IPS-18c (cell line): ENCODE data around the gene RTN3.
"Not testable (repeated sequence)": the region's sequence is repeated elsewhere in the genome, so short reads cannot be mapped to it uniquely, and the experiment has no call there.

Experiments
- H3K4me3 ChIP-seq: 2 replicates; pipeline ENCODE4 v1.7.0; 2013; ENCODE audit warnings: low read depth, mild to moderate bottlenecking, low read length, moderate library complexity; ENCODE audit not compliant: insufficient read depth
- H3K9me3 ChIP-seq: one replicate; pipeline ENCODE4 v1.6.1; 2013; ENCODE audit warnings: mild to moderate bottlenecking, low read length, moderate library complexity; ENCODE audit not compliant: control insufficient read depth, insufficient read depth

The RTN3 gene

DNA sequence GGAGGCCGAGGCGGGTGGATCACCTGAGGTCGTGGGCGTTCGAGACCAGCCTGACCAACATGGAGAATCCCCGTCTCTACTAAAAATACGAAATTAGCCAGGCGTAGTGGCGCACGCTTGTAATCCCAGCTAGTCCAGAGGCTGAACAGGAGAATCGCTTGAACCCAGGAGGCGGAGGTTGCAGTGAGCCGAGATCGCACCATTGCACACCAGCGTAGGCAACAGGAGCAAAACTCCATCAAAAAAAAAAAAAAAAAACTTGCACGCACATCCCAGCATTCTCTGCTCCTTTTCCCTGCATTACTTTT is 9.2 kb upstream of the RTN3 start:
- Histone ChIP-seq H3K9me3 (peaks cover 5% of the 10 kb centered on the region), H3K4me3 (no peak overlapping the region)

DNA sequence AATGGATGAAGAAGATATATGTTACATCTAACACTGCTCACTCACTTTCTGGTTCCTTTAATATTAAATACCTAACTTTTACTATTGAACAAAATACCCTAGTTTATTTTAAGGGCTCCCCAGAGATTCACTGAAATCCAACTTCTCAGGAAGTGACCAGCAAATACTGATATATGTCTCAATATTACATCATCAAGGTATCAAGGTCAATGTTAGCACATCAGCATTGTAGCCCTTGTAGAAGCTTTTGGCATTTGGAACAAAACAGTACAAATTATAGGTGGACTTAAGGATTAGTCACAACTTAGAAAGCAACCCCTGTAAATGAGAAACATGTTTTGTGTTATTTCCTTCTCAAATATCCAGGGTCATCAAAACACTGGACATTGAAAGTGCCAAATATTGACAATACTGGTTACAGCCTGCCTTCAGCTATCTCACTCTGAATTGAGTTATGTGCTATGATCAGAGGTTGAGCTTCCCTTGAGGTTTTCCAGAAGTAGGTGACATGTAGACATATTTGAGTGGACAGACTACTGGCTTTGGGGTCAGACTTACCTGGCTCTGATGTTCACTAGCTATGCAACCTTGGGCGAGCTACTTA is 8.3 kb upstream of the RTN3 start:
- Histone ChIP-seq H3K9me3 (peaks cover 5% of the 10 kb centered on the region), H3K4me3 (no peak overlapping the region)

DNA sequence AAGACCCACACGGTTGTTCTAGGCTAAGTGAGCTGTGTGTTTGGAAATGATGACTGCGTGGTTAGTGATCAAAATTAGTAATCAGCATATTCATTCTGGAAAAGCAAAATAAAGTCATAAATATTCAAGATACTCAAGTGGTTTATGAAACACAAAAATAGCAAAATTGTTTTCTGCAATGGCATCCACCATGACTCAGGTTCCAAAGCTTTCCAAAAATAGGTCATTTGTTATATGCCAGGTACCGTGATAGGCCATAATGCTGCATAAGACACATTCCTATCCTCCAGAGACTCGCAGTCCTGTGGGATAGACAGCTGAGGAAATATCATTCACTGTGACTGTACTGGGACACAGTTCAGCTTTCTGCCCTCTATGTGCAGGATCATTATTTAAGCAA is 7.7 kb upstream of the RTN3 start:
- H3K9me3 ChIP-seq: peaks cover 5% of the 10 kb centered on the region
- no peak overlapping the region for H3K4me3 ChIP-seq

DNA sequence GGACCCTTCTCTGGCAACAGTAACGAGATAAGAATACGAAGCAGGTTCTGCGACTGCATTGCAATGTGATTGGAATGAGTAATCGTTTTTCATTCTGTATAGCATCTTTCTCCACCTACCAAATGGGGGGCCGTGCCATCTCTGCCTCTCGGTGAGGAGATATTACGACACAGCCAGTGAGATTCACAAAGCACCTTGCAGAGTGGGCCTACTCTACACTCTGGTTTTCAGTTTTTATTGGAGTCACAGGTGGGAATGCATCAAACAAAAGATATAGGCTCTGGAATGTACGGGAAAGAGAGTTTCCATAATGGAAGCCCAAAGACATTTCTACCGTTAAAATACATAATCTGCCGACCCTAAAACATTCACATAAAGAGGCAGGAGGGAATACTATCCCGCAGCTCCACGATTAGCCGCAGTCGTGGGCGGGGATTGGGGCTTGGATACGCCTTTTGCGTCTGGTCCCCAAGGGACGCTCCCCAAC is 423 bp upstream of the RTN3 start:
- H3K4me3 ChIP-seq: peak overlapping the region; percentile 51
- H3K9me3 ChIP-seq: no peaks in the 10 kb centered on the region

DNA sequence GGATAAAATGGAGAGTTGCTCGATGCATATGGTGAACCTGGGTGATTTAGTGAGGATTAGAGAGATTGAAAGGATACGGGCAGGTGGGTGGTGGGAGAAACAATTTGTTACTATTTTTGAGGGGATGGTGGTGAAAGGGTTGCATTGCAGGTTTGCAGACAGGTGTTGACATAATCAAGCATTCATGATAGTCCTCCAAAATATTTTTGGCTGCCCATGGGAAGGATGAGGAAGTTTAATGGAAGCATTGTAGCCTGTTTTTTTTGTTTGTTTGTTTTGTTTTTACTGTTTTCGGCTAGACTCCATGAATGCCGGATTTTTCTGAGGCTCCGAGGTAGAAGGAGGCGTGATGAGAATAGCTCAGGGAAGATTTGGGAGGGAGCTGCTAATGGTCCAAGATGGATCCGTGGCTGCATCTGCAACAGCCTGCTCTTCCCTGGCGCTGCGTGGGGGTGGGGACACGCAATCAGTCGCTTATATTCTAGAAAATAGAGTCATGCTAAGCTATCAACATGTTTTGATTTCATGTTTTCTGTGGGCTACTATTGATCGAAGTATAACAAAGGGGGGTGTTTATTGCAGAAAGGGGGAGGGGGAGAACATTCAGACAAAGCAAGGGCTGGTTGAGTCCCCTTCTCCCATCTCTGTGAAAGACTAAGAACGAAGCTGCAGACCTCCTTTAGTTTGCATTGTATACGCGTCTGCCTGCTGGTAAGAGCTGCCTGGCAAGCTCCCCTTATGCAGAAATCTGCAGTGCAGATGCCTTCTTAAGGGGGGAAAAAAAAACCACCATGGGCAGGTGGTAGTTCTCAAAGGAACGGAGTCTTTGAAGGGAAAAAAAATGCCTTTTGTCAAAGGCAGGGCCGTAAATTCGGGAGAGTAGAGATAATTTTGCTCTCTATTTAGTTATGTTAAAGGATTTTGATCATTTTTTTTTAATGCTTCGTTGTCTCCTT is 1.0 kb downstream of the RTN3 start:
- no peaks in the 10 kb centered on the region for H3K9me3 ChIP-seq
- peak overlapping the region; percentile 92 for H3K4me3 ChIP-seq

DNA sequence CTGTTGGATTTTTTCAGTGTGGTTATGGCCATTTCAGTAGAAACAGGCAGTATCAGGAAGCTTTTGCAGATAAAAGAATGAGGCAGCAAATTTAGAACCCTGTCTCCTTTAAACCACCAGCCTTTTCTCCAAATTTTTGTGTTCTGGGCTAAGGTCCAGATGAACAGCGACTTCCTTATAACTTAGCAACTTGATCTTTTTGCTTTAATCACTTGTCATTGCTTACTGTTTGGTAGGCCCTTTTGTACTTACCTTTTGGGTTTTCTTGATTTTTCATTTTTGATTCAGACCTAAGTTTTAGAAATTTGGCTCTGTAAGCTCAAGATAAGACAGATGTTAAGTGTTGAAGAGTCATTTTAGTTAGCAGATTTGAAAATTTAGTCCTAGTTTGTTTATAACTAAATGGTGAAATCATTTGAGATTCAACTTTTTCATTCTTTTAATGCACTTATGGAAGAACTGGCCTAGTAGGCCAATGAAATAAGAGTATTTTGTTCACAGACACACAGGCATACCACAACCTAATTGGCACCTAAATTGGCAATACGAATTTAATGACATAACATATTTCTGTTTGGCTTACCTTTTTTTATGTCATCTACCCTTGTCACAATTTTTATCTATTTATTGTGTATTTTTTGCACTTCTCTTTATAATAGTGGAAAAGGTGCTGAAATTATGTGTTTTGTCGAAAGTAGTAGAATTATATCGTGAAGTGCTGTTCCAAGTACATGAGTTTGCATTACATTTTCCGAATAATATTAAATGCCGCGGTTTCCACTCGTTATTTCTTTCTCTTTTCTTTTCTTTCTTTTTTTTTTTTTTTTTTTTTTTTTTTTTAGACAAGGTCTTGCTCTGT is 2.1 kb downstream of the RTN3 start:
- Histone ChIP-seq H3K9me3 (no peaks in the 10 kb centered on the region), H3K4me3 (peak overlapping the region; percentile 92)

DNA sequence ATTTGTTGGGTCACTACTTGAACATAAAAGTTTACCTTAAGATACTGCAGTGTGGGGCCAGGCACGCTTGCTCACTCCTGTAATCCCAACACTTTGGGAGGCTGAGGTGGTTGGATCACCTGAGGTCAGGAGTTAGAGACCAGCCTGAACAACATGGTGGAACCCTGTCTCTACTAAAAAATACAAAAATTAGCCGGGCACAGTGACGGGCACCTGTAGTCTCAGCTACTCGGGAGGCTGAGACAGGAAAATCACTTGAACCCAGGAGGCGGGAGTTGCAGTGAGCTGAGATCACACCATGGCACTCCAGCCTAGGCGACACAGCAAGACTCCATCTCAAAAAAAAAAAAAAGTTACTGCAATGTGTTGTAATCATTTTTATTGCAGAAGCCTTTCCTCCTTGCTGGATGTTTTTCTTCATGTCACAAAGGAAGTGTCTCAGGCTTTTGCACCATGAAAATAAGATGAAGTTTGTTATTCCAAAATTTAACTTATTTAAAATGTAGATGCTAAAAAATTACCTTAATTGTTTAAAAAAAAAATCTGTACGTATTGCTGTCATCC is 3.9 kb downstream of the RTN3 start:
- not testable (repeated sequence) for H3K9me3 ChIP-seq, H3K4me3 ChIP-seq

GRCh38 chr11:63686926-63687325 is 5.6 kb downstream of the RTN3 start:
- H3K4me3 ChIP-seq: no peak overlapping the region
- H3K9me3 ChIP-seq: no peaks in the 10 kb centered on the region

GRCh38 chr11:63687845-63688244 is 6.5 kb downstream of the RTN3 start:
- H3K4me3 ChIP-seq: no peak overlapping the region
- H3K9me3 ChIP-seq: no peaks in the 10 kb centered on the region

DNA sequence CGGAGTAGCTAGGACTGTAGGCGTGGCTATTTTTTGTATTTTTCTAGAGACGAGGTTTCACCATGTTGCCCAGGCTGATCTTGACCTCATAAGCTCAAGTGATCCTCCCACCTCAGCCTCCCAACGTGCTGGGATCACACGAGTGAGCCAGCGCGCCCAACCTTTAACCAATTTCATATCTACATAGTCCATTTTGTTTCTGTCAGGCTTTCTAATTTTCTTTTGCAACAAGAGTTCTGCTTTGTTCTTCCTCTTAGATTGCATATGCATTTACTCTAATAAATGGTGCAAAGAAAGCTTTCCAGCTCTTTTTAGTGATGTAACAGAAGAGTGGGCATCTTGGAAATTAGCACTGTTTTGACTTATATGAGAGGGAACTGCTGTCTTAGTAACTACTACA is 13.3 kb downstream of the RTN3 start:
- Histone ChIP-seq H3K9me3 (no peaks in the 10 kb centered on the region), H3K4me3 (no peak overlapping the region)

GRCh38 chr11:63698976-63699733 is 17.9 kb downstream of the RTN3 start:
- Histone ChIP-seq H3K4me3 (no peak overlapping the region), H3K9me3 (no peaks in the 10 kb centered on the region)

DNA sequence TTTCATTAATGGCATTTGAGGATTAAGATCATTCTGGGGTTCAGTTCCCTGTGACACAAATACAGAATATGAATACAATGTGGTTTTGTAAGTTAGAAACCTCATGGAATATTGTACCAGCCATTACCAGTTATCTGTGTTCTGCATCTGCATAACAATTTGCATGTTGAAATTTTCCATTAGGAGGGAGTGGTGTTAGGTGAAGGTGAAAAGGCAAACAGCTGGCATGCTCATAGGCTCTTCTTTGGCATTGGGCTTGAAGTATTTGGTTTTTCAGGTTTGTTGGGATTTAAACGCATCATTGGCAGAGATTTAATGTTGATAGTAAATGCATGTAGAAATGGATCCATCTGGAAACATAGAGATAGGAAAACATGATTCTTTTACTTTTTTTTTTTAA is 18.6 kb downstream of the RTN3 start:
- Histone ChIP-seq H3K9me3 (no peaks in the 10 kb centered on the region), H3K4me3 (no peak overlapping the region)

DNA sequence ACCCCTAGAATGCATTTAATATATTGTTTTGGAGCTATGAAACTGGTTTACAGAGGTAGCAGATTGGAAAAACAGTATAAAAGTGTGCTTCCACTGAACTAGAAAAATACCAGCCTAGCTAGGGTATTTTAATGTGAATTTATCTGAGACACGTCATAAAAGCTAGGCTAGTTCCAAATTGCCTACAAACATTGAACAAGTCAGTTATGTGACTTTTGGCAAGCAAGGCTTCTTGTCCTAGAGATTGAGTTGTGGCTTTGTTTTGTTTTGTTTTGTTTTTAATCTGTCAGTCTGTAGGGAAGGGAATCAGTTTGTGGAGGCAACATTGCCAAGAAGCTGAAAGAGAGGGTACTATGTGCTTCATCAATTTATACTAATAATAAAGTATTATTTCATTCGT is 24.2 kb downstream of the RTN3 start:
- H3K4me3 ChIP-seq: no peak overlapping the region
- H3K9me3 ChIP-seq: no peaks in the 10 kb centered on the region

- Histone ChIP-seq H3K9me3 (no peaks in the 10 kb centered on the region), H3K4me3 (no peak overlapping the region)
Observed at GRCh38 chr11:63708764-63709163, 27.5 kb downstream of the RTN3 start.

DNA sequence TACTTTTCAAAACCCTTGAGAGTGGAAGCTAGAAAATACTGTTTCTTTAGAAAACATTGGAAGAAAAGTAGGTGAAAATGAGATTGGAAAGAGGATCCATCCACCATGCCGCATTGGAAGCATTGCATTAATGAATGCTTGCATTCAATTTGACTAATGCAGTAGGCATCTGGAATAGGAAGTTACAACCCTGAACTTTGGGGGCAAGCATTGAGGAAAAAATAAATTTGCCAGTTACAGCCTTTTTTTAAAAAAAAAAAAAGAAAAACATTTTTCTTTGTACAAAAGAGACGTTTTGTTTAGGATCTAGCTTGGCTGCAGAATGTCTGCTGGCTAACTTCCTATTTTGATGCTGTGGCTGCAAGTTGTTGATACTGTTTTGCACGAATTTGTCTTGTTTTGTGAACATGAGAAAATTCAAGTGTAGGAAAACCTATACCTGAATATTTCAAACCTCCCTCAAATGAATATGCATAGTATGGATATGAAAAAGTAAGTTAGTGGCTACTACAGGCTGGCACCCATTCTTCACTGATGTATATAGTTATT is 28.1 kb downstream of the RTN3 start:
- H3K4me3 ChIP-seq: no peak overlapping the region
- H3K9me3 ChIP-seq: no peaks in the 10 kb centered on the region

DNA sequence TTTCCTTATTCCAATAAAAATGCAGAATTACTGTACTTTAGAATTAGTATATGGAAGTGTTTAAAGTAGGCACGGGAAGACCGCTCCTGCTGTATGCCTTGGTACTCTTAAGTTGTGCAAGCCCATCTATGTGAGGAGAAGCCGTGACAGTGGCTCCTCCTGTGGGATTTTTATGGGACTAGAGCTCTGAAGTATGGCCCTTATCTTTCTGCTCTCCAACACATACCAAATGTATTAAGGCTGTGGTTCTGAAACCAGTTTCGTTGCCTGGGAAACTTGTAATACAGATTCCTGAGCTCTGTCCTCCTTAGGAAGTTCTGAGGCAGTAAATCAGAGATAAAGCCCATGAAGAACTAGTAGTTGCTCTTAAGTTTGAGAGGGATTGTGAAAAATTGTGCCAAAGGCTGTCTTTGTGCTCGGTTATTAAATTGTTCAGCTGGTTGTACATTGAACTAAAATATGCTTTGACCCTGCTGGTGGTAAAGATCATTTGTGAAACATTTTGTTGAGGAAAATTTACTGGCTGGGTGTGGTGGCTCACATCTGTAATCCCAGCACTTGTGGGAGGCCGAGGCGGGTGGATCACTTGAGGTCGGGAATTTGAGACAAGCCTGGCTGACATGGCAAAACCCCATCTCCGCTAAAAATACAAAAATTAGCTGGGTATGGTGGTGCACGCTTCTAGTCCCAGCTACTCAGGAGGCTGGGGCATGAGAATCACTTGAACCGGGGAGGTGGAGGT is 29.3 kb downstream of the RTN3 start:
- Histone ChIP-seq H3K4me3 (no peak overlapping the region), H3K9me3 (no peaks in the 10 kb centered on the region)
